Left lung (tissue), 10 donors: ENCODE measurements around the gene EZH2. TPM values are rescaled to one million over a fixed set of nuclear protein-coding genes. Genes with fewer than 3 reads are reported as not detected.

Experiments used
- ATAC-seq: fragments of 200-7000 bp; cut with Tn5 transposase; one replicate; pipeline ENCODE4 v1.9.1; 2020; ENCODE audit warnings: moderate library complexity
- DNase-seq, 4 donors: peaks; one replicate each; pipeline ENCODE4 v3.0.0-alpha.2; 2013 to 2020
- H3K27ac ChIP-seq, 2 donors: fragments of 200-600 bp; sonication (generic) in 1 of 2; one replicate each; pipeline versions ENCODE4 v1.5.0 to v1.8.0; 2020 to 2021
- H3K27me3 ChIP-seq, 2 donors: fragments of 200-600 bp; sonication (generic) in 1 of 2; one replicate each; pipeline versions ENCODE4 v1.5.0 to v1.8.0; 2020 to 2021
- H3K36me3 ChIP-seq, 2 donors: fragments of 200-600 bp; sonication (generic) in 1 of 2; one replicate each; pipeline versions ENCODE4 v1.5.0 to v1.8.0; 2020 to 2021
- H3K4me1 ChIP-seq, 2 donors: fragments of 200-600 bp; one replicate each; pipeline ENCODE4 v1.8.0; 2021
- H3K4me3 ChIP-seq, 2 donors: fragments of 200-600 bp; sonication (generic) in 1 of 2; one replicate each; pipeline versions ENCODE4 v1.5.0 to v1.8.0; 2020 to 2021; ENCODE audit warnings: mild to moderate bottlenecking in 1 of 2
- H3K9me3 ChIP-seq, 2 donors: fragments of 200-600 bp; sonication (generic) in 1 of 2; one replicate each; pipeline versions ENCODE4 v1.5.0 to v1.8.0; 2020 to 2021
- CTCF ChIP-seq, 2 donors: fragments of 200-600 bp; sonication (generic) in 1 of 2; IDR thresholded peaks; one replicate each; pipeline versions ENCODE4 v1.5.0 to v1.8.0; 2021; ENCODE audit warnings: antibody characterized with exemption in 2 of 2
- intact Hi-C, 2 donors: fragments of 100-400 bp; cut with DNase I; formaldehyde crosslinking; loops; one replicate each; pipeline versions ENCODE4 v1.11.2 to v1.14.2; 2022
- polyA plus RNA-seq, 6 donors: library from polyadenylated mRNA; unstranded; fragments of 120-200 nt; gene quantifications; one replicate each; pipeline ENCODE4 v1.2.1, GENCODE V29; 2013; ENCODE audit not compliant: insufficient read length in 6 of 6
- total RNA-seq, 2 donors: library from RNA; stranded (reverse); fragmentation: NEBNext Ultra II Directional; extraction: Animal tissue kit (Norgen Biotek cat#: 25700); gene quantifications; one replicate each; pipeline ENCODE4 v1.2.1, GENCODE V29; 2021
- donor health status: DM: no; HTN: yes; CAD: no.
- donor health status: DM: no; HTN: no; CAD: no.

The EZH2 gene
- total and polyA plus RNA-seq, 8 donors, result 7.2 to 56.3 (median 41.8) TPM

- DNase-seq, result no peak
- Histone ChIP-seq H3K4me3 (no peak overlapping the region), H3K27ac (no peak overlapping the region), H3K27me3 (peaks cover 9 to 49% of the 10 kb centered on the region in 2 donors), H3K4me1 (no peaks in the 10 kb centered on the region), H3K9me3 (no peaks in the 10 kb centered on the region), H3K36me3 (no peaks in the 10 kb centered on the region)
- no peak for TF ChIP-seq CTCF (IDR thresholded peaks at IDR 0.05)
- ATAC-seq, result no peak
- intact Hi-C loops, result no loop called here
Observed at GRCh38 chr7:148893071-148893470, 9.0 kb upstream of the EZH2 start.

GRCh38 chr7:148888300-148888699 lies 4.2 kb upstream of the EZH2 start:
- DNase-seq (no peak), ATAC-seq (no peak)
- Histone ChIP-seq H3K36me3 (no peaks in the 10 kb centered on the region), H3K9me3 (no peaks in the 10 kb centered on the region), H3K4me1 (peaks cover 0 to 5% of the 10 kb centered on the region in 2 donors), H3K4me3 (no peak overlapping the region), H3K27me3 (peaks cover 0 to 14% of the 10 kb centered on the region in 2 donors), H3K27ac (no peak overlapping the region)
- TF ChIP-seq CTCF (IDR thresholded peaks at IDR 0.05), result no peak
- intact Hi-C loops, result no loop called here

GRCh38 chr7:148886844-148887243 lies 2.8 kb upstream of the EZH2 start:
- ATAC-seq, result no peak
- Histone ChIP-seq H3K27me3 (no peaks in the 10 kb centered on the region), H3K36me3 (no peaks in the 10 kb centered on the region), H3K27ac (no peak overlapping the region), H3K4me3 (no peak overlapping the region), H3K4me1 (peaks cover 0 to 12% of the 10 kb centered on the region in 2 donors), H3K9me3 (no peaks in the 10 kb centered on the region)
- intact Hi-C loops, result no loop called here
- TF ChIP-seq CTCF (IDR thresholded peaks at IDR 0.05), result no peak
- no peak for DNase-seq

- TF ChIP-seq CTCF (IDR thresholded peaks at IDR 0.05), result no peak
- H3K36me3 ChIP-seq, result no peaks in the 10 kb centered on the region
- intact Hi-C loops, result no loop called here
Observed at GRCh38 chr7:148884299-148885022, 370 bp upstream of the EZH2 start.

GRCh38 chr7:148883266-148884048 lies 634 bp downstream of the EZH2 start:
- ATAC-seq, result peak; percentile 4

More at GRCh38 chr7:148884299-148885022, 370 bp upstream of the EZH2 start:
- Histone ChIP-seq H3K27me3 (no peaks in the 10 kb centered on the region), H3K4me1 (peaks cover 0 to 12% of the 10 kb centered on the region in 2 donors), H3K27ac (peak overlapping the region; percentile 93 to 94), H3K9me3 (no peaks in the 10 kb centered on the region), H3K4me3 (peak overlapping the region; percentile 91 to 96)
- DNase-seq (peak; percentile 90 to 98 (median 94)), ATAC-seq (peak; percentile 98)

More at GRCh38 chr7:148883266-148884048, 634 bp downstream of the EZH2 start:
- no peaks in the 10 kb centered on the region for H3K36me3 ChIP-seq
- intact Hi-C loops, result no loop called here
- DNase-seq, result peak; percentile 42 to 88 (median 48)
- peaks cover 0 to 12% of the 10 kb centered on the region in 2 donors for H3K4me1 ChIP-seq
- H3K27me3 ChIP-seq, result no peaks in the 10 kb centered on the region
- H3K9me3 ChIP-seq, result no peaks in the 10 kb centered on the region
- H3K4me3 ChIP-seq, result peak overlapping the region; percentile 91 to 96
- H3K27ac ChIP-seq, result peak overlapping the region; percentile 93 to 94
- no peak for TF ChIP-seq CTCF (IDR thresholded peaks at IDR 0.05)
